OCI-LY3 (cell line): ENCODE data around the gene CBR4.
"Not testable (repeated sequence)": the region's sequence is repeated elsewhere in the genome, so short reads cannot be mapped to it uniquely, and the experiment has no call there.

Experiments
- H2AFZ ChIP-seq: fragments of 200-600, 300-600 bp; shearing (Covaris generic); 2 replicates; pipeline ENCODE4 v1.6.0; 2014; ENCODE audit warnings: antibody characterized with exemption, low read depth, low read length
- H3K27ac ChIP-seq: fragments of 200-600, 300-600 bp; sonication (generic); 2 replicates; pipeline ENCODE4 v1.5.1; 2014; ENCODE audit warnings: mild to moderate bottlenecking, low read length, moderate library complexity, mixed read lengths
- H3K27me3 ChIP-seq: fragments of 200-600, 300-600 bp; sonication (generic); 2 replicates; pipeline ENCODE4 v1.6.1; 2014; ENCODE audit warnings: low read depth, low read length, mixed read lengths
- H3K36me3 ChIP-seq: fragments of 200-600, 300-600 bp; sonication (generic); replicated peaks from 2 replicates; pipeline ENCODE3; 2014; ENCODE audit warnings: low read depth, low read length, mixed read lengths
- H3K4me1 ChIP-seq: fragments of 300-600, 200-600 bp; sonication (generic); 2 replicates; pipeline ENCODE4 v1.6.1; 2014; ENCODE audit warnings: low read length, mixed read lengths
- H3K4me2 ChIP-seq: fragments of 200-600, 300-600 bp; sonication (generic); 2 replicates; pipeline ENCODE4 v1.6.1; 2014; ENCODE audit warnings: low read length, mixed read lengths
- H3K4me3 ChIP-seq: fragments of 300-600, 200-600 bp; sonication (generic); 2 replicates; pipeline ENCODE4 v1.5.1; 2014; ENCODE audit warnings: antibody characterized with exemption, mild to moderate bottlenecking, low read length, moderate library complexity
- H3K79me2 ChIP-seq: fragments of 300-600, 200-600 bp; shearing (Covaris generic); 2 replicates; pipeline ENCODE4 v1.6.1; 2014; ENCODE audit warnings: mild to moderate bottlenecking, low read length, mixed read lengths
- H3K9ac ChIP-seq: fragments of 300-600, 200-600 bp; shearing (Covaris generic); 2 replicates; pipeline ENCODE4 v1.6.0; 2014; ENCODE audit warnings: mild to moderate bottlenecking, low read length, moderate library complexity
- H3K9me3 ChIP-seq: fragments of 200-600, 300-600 bp; shearing (Covaris generic); 2 replicates; pipeline ENCODE4 v1.6.1; 2014; ENCODE audit warnings: low read length, mixed read lengths; ENCODE audit not compliant: insufficient read depth
- H4K20me1 ChIP-seq: fragments of 200-600, 300-600 bp; sonication (generic); 2 replicates; pipeline ENCODE4 v1.6.1; 2016; ENCODE audit warnings: low read length, mixed read lengths; ENCODE audit not compliant: insufficient read depth
- CTCF ChIP-seq: fragments of 200-600, 300-600 bp; sonication (generic); IDR thresholded peaks from 2 replicates; pipeline ENCODE4 v1.5.1; 2014; ENCODE audit warnings: antibody characterized with exemption, low read length, low read depth
- EZH2phosphoT487 ChIP-seq: fragments of 200-600 bp; shearing (Covaris generic); IDR thresholded peaks from 2 replicates; pipeline ENCODE4 v1.6.1; 2018; ENCODE audit warnings: antibody characterized with exemption, mixed run types, low read depth

CBR4 gene

GRCh38 chr4:168972596-168972995 lies 37.5 kb downstream of the CBR4 start:
- peaks cover 7% of the 10 kb centered on the region for H3K4me1 ChIP-seq

GRCh38 chr4:168960716-168961115 lies 49.3 kb downstream of the CBR4 start:
- no peaks in the 10 kb centered on the region for H3K79me2 ChIP-seq
- TF ChIP-seq EZH2phosphoT487 (no peak), CTCF (no peak)
- no peaks in the 10 kb centered on the region for H3K9me3 ChIP-seq
- H2AFZ ChIP-seq: no peak overlapping the region
- H3K27ac ChIP-seq: no peak overlapping the region
- H3K36me3 ChIP-seq: peaks cover 3% of the 10 kb centered on the region
- no peaks in the 10 kb centered on the region for H3K4me1 ChIP-seq
- no peaks in the 10 kb centered on the region for H3K27me3 ChIP-seq
- H4K20me1 ChIP-seq: no peaks in the 10 kb centered on the region
- H3K4me3 ChIP-seq: no peak overlapping the region
- H3K9ac ChIP-seq: no peak overlapping the region
- no peak overlapping the region for H3K4me2 ChIP-seq

More at GRCh38 chr4:168972596-168972995, 37.5 kb downstream of the CBR4 start:
- peaks cover 43% of the 10 kb centered on the region for H3K36me3 ChIP-seq
- H3K4me2 ChIP-seq: no peak overlapping the region
- no peak overlapping the region for H3K4me3 ChIP-seq
- no peaks in the 10 kb centered on the region for H3K27me3 ChIP-seq
- no peaks in the 10 kb centered on the region for H4K20me1 ChIP-seq
- no peak overlapping the region for H3K27ac ChIP-seq
- H3K9ac ChIP-seq: no peak overlapping the region
- no peaks in the 10 kb centered on the region; the same call in none of the 2 replicates for H3K9me3 ChIP-seq
- H2AFZ ChIP-seq: no peak overlapping the region
- TF ChIP-seq EZH2phosphoT487 (no peak), CTCF (no peak)
- no peaks in the 10 kb centered on the region for H3K79me2 ChIP-seq

GRCh38 chr4:168955674-168956073 lies 54.4 kb downstream of the CBR4 start:
- H3K27me3 ChIP-seq: no peaks in the 10 kb centered on the region
- no peaks in the 10 kb centered on the region for H4K20me1 ChIP-seq
- no peaks in the 10 kb centered on the region for H3K36me3 ChIP-seq
- H3K79me2 ChIP-seq: no peaks in the 10 kb centered on the region
- H3K9me3 ChIP-seq: no peaks in the 10 kb centered on the region
- TF ChIP-seq EZH2phosphoT487 (no peak), CTCF (no peak)
- H3K4me1 ChIP-seq: no peaks in the 10 kb centered on the region
- H3K4me2 ChIP-seq: no peak overlapping the region
- H2AFZ ChIP-seq: no peak overlapping the region
- H3K4me3 ChIP-seq: no peak overlapping the region
- no peak overlapping the region for H3K27ac ChIP-seq
- no peak overlapping the region for H3K9ac ChIP-seq

- not testable (repeated sequence) for H4K20me1 ChIP-seq, H3K27me3 ChIP-seq, H3K36me3 ChIP-seq, H3K79me2 ChIP-seq, H3K4me1 ChIP-seq, H3K27ac ChIP-seq, H3K4me2 ChIP-seq, H2AFZ ChIP-seq, H3K4me3 ChIP-seq, H3K9me3 ChIP-seq, H3K9ac ChIP-seq
These were observed 57.2 kb downstream of the CBR4 start for GRCh38 chr4:168952821-168953246.

- Histone ChIP-seq H2AFZ (no peak overlapping the region), H3K9me3 (no peaks in the 10 kb centered on the region), H3K4me3 (no peak overlapping the region), H3K9ac (no peak overlapping the region), H3K4me1 (no peaks in the 10 kb centered on the region), H3K79me2 (no peaks in the 10 kb centered on the region), H4K20me1 (no peaks in the 10 kb centered on the region), H3K36me3 (no peaks in the 10 kb centered on the region), H3K27ac (no peak overlapping the region), H3K4me2 (no peak overlapping the region), H3K27me3 (no peaks in the 10 kb centered on the region)
- no peak for TF ChIP-seq EZH2phosphoT487
- TF ChIP-seq CTCF: no peak
These were observed 64.8 kb downstream of the CBR4 start for GRCh38 chr4:168945291-168945690.
